ENCODE results near the gene PRND.

The PRND gene

GRCh38 chr20:4721719-4722118 lies at the start of gene PRND:
Gene PRND, plus strand, starts transcription at chr20:4721909. Its CDS starts 2,643 bp downstream, at chr20:4724552.
- H3K4me3 ChIP-seq (ENCODE audit: low read depth, low read length): no peak within 1 kb of the TSS; the same call in 1 of the 2 replicates
- TF ChIP-seq CTCF (IDR thresholded peaks at IDR 0.05; ENCODE audit: low read depth, low read length, missing control alignments): no peak
- no peak for DNase-seq (ENCODE audit: low read depth)

- TF ChIP-seq CTCF (IDR thresholded peaks at IDR 0.05; ENCODE audit: low read depth, low read length, missing control alignments): no peak
- H3K4me3 ChIP-seq (ENCODE audit: low read depth, low read length): no peak overlapping the region
Observed at GRCh38 chr20:4672948-4673347, 48.8 kb upstream of the PRND start.

GRCh38 chr20:4673371-4674001 lies 48.2 kb upstream of the PRND start:
- no peak overlapping the region for H3K4me3 ChIP-seq (ENCODE audit: low read depth, low read length)
- DNase-seq (ENCODE audit: low read depth): no peak
- TF ChIP-seq CTCF (IDR thresholded peaks at IDR 0.05; ENCODE audit: low read depth, low read length, missing control alignments): no peak

More at GRCh38 chr20:4672948-4673347, 48.8 kb upstream of the PRND start:
- DNase-seq (ENCODE audit: low read depth): no peak

GRCh38 chr20:4674672-4675071 lies 47.0 kb upstream of the PRND start:
- no peak for TF ChIP-seq CTCF (IDR thresholded peaks at IDR 0.05; ENCODE audit: low read depth, low read length, missing control alignments)
- DNase-seq (ENCODE audit: low read depth): no peak
- no peak overlapping the region for H3K4me3 ChIP-seq (ENCODE audit: low read depth, low read length)

- H3K4me3 ChIP-seq (ENCODE audit: low read depth, low read length): no peak overlapping the region
- DNase-seq (ENCODE audit: low read depth): no peak
- TF ChIP-seq CTCF (IDR thresholded peaks at IDR 0.05; ENCODE audit: low read depth, low read length, missing control alignments): no peak
Observed at GRCh38 chr20:4677846-4678245, 43.9 kb upstream of the PRND start.

- no peak overlapping the region for H3K4me3 ChIP-seq (ENCODE audit: low read depth, low read length)
- no peak for DNase-seq (ENCODE audit: low read depth)
- no peak for TF ChIP-seq CTCF (IDR thresholded peaks at IDR 0.05; ENCODE audit: low read depth, low read length, missing control alignments)
Observed at GRCh38 chr20:4681401-4681800, 40.3 kb upstream of the PRND start.

GRCh38 chr20:4681991-4682401 lies 39.7 kb upstream of the PRND start:
- H3K4me3 ChIP-seq (ENCODE audit: low read depth, low read length): no peak overlapping the region
- DNase-seq (ENCODE audit: low read depth): no peak
- no peak for TF ChIP-seq CTCF (IDR thresholded peaks at IDR 0.05; ENCODE audit: low read depth, low read length, missing control alignments)
